AG10803 (cell line): ENCODE measurements around the gene RBCK1.

Experiments used
- DNase-seq: peaks from one replicate; pipeline ENCODE4 v3.0.0; 2010; ENCODE audit warnings: low read depth
- H3K4me3 ChIP-seq: 2 replicates; pipeline ENCODE4 v1.5.1; 2011; ENCODE audit warnings: mild to moderate bottlenecking, low read length, control low read depth
- CTCF ChIP-seq: conservative IDR thresholded peaks from 2 replicates; pipeline ENCODE4 v1.5.1; 2011; ENCODE audit warnings: mild to moderate bottlenecking, low read length, control low read depth, inconsistent platforms

Gene RBCK1

GRCh38 chr20:402496-402885 is 5.6 kb upstream of the RBCK1 start:
- no peak overlapping the region for H3K4me3 ChIP-seq

GRCh38 chr20:402898-403581 is 5.1 kb upstream of the RBCK1 start:
- no peak for TF ChIP-seq CTCF
- no peak overlapping the region for H3K4me3 ChIP-seq
- DNase-seq = no peak

More at GRCh38 chr20:402496-402885, 5.6 kb upstream of the RBCK1 start:
- TF ChIP-seq CTCF = no peak
- DNase-seq = no peak

- no peak for DNase-seq
- no peak overlapping the region for H3K4me3 ChIP-seq
- TF ChIP-seq CTCF = no peak
Measured at GRCh38 chr20:403582-403957, 4.5 kb upstream of the RBCK1 start.

- H3K4me3 ChIP-seq = no peak overlapping the region
- no peak for TF ChIP-seq CTCF
- DNase-seq = no peak
Measured at GRCh38 chr20:404088-404487, 4.0 kb upstream of the RBCK1 start.

GRCh38 chr20:406200-407132 is 1.6 kb upstream of the RBCK1 start:
- TF ChIP-seq CTCF = no peak
- H3K4me3 ChIP-seq = peak overlapping the region; percentile 62
- DNase-seq = no peak

- peak; percentile 72 for DNase-seq
Measured at GRCh38 chr20:407133-407952, 756 bp upstream of the RBCK1 start.

More at GRCh38 chr20:407133-407952, 756 bp upstream of the RBCK1 start:
- TF ChIP-seq CTCF = peak; percentile 37
- H3K4me3 ChIP-seq = peak overlapping the region; percentile 62
